Panc1 (cell line): ENCODE results near the gene GALNT9. TPM values are rescaled to one million over a fixed set of nuclear protein-coding genes. Genes with fewer than 3 reads are reported as not detected.

Source experiments
- ATAC-seq: fragments of 200-7000 bp; cut with Tn5 transposase; 2 replicates; pipeline ENCODE4 v1.9.1; 2020; ENCODE audit warnings: mild to moderate bottlenecking, moderate library complexity
- BruUV-seq: library from RNA; stranded (reverse); fragments of 400-500 nt; replicated peaks from 2 replicates; lab custom pipeline; 2021; lab: Mats Ljungman, UMichigan
- CTCF ChIA-PET: fragments of 300-600 bp; sonication (Branson Sonifier 250); formaldehyde crosslinking; loops from one replicate; lab custom pipeline; 2022; ENCODE audit warnings: antibody characterized with exemption; lab: Charles Lee
- POLR2A ChIA-PET: fragments of 300-600 bp; sonication (Branson Sonifier 250); formaldehyde crosslinking; loops from one replicate; lab custom pipeline; 2022; ENCODE audit warnings: antibody characterized with exemption; lab: Charles Lee
- DNase-seq: peaks from one replicate; pipeline ENCODE4 v3.0.0-alpha.2; 2010; ENCODE audit warnings: low read depth, low spot score
- H3K27ac ChIP-seq: 2 replicates; pipeline ENCODE4 v1.5.1; 2011; ENCODE audit warnings: mild to moderate bottlenecking, low read length, inconsistent platforms
- H3K27me3 ChIP-seq: fragments of 200-500 bp; sonication (Bioruptor generic); 2 replicates; pipeline ENCODE4 v1.6.0; 2014; ENCODE audit warnings: low read length, inconsistent platforms; ENCODE audit not compliant: control insufficient read depth, insufficient read depth
- H3K36me3 ChIP-seq: fragments of 200-500 bp; sonication (Bioruptor generic); 2 replicates; pipeline ENCODE4 v1.5.1; 2014; ENCODE audit warnings: inconsistent platforms, mild to moderate bottlenecking, low read length, moderate library complexity; ENCODE audit not compliant: control insufficient read depth, insufficient read depth
- H3K4me1 ChIP-seq: 2 replicates; pipeline ENCODE4 v1.5.1; 2011; ENCODE audit warnings: inconsistent platforms, mild to moderate bottlenecking, low read length, moderate library complexity; ENCODE audit not compliant: control insufficient read depth, insufficient read depth
- H3K4me3 ChIP-seq, 2 experiments: 2 replicates each; pipeline ENCODE4 v1.5.1; 2011 to 2012; ENCODE audit warnings: low read depth in 2 of 2, low read length in 2 of 2, mild to moderate bottlenecking in 2 of 2, inconsistent platforms in 1 of 2, moderate library complexity in 1 of 2
- H3K9me3 ChIP-seq: fragments of 200-500 bp; sonication (Bioruptor generic); 2 replicates; pipeline ENCODE4 v1.5.1; 2014; ENCODE audit warnings: low read depth, mild to moderate bottlenecking, inconsistent platforms, low read length, moderate library complexity; ENCODE audit not compliant: control insufficient read depth, insufficient read depth
- CTCF ChIP-seq: fragments of 450-650 bp; IDR thresholded peaks from 2 replicates; pipeline ENCODE4 v1.5.1; 2017; ENCODE audit warnings: mild to moderate bottlenecking
- SIN3A ChIP-seq: IDR thresholded peaks from 2 replicates; pipeline ENCODE4 v1.6.1; 2012; ENCODE audit warnings: low read depth, mild to moderate bottlenecking, low read length, moderate library complexity, borderline replicate concordance; ENCODE audit not compliant: insufficient read depth
- TCF7L2 ChIP-seq: IDR thresholded peaks from 2 replicates; pipeline ENCODE4 v1.6.1; 2011; ENCODE audit warnings: mild to moderate bottlenecking, low read depth, low read length, inconsistent platforms
- in situ Hi-C: cut with HindIII; loops from 2 replicates; pipeline ENCODE4 v1.10.0; 2016; ENCODE audit warnings: low sequenced_read_pairs, low pct_unique_long_range_greater_than_20kb
- intact Hi-C: fragments of 100-400 bp; cut with micrococcal nuclease; formaldehyde crosslinking; loops from one replicate; pipeline ENCODE4 v1.10.0; 2022; ENCODE audit not compliant: unreplicated experiment
- total RNA-seq: library from RNA; stranded (reverse); gene quantifications from one replicate; pipeline ENCODE4 v1.2.1, GENCODE V29; 2021; ENCODE audit not compliant: unreplicated experiment
- TF ChIP-seq, protein P1 (sequence below), 2 experiments: IDR thresholded peaks; 2 replicates each; pipeline ENCODE4 v1.6.1; 2011 to 2012; ENCODE audit warnings: low read depth in 2 of 2, control low read depth in 1 of 2, low read length in 1 of 2, mild to moderate bottlenecking in 1 of 2, moderate library complexity in 1 of 2; ENCODE audit not compliant: insufficient read depth in 1 of 2

GALNT9 gene
- total RNA-seq, 1 experiment from 2014 or later = 0.33 TPM

- intact Hi-C loops (no loop called here), in situ Hi-C loops (no loop called here)
- ChIA-PET POLR2A (no interaction called here), CTCF (no interaction called here)
- ATAC-seq (no peak), DNase-seq (no peak)
- Histone ChIP-seq H3K36me3 (no peaks in the 10 kb centered on the region), H3K9me3 (no peaks in the 10 kb centered on the region), H3K27me3 (no peaks in the 10 kb centered on the region), H3K4me3 (no peak overlapping the region), H3K4me1 (no peaks in the 10 kb centered on the region), H3K27ac (no peak overlapping the region)
- TF ChIP-seq CTCF (no peak), SIN3A (no peak)
- TF ChIP-seq, protein P1, sequence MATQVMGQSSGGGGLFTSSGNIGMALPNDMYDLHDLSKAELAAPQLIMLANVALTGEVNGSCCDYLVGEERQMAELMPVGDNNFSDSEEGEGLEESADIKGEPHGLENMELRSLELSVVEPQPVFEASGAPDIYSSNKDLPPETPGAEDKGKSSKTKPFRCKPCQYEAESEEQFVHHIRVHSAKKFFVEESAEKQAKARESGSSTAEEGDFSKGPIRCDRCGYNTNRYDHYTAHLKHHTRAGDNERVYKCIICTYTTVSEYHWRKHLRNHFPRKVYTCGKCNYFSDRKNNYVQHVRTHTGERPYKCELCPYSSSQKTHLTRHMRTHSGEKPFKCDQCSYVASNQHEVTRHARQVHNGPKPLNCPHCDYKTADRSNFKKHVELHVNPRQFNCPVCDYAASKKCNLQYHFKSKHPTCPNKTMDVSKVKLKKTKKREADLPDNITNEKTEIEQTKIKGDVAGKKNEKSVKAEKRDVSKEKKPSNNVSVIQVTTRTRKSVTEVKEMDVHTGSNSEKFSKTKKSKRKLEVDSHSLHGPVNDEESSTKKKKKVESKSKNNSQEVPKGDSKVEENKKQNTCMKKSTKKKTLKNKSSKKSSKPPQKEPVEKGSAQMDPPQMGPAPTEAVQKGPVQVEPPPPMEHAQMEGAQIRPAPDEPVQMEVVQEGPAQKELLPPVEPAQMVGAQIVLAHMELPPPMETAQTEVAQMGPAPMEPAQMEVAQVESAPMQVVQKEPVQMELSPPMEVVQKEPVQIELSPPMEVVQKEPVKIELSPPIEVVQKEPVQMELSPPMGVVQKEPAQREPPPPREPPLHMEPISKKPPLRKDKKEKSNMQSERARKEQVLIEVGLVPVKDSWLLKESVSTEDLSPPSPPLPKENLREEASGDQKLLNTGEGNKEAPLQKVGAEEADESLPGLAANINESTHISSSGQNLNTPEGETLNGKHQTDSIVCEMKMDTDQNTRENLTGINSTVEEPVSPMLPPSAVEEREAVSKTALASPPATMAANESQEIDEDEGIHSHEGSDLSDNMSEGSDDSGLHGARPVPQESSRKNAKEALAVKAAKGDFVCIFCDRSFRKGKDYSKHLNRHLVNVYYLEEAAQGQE (IDR thresholded peaks at IDR 0.05; ENCODE audit: insufficient read depth in 1 of 2, low read depth in 2 of 2, low read length in 1 of 2) = no peak
- no TSS peak for BruUV-seq
Observed at GRCh38 chr12:132348176-132348575, 18.8 kb upstream of the GALNT9 start.

GRCh38 chr12:132347176-132347855 lies 17.9 kb upstream of the GALNT9 start:
- ChIA-PET CTCF (no interaction called here), POLR2A (no interaction called here)
- no peak for ATAC-seq
- Histone ChIP-seq H3K4me3 (no peak overlapping the region), H3K36me3 (no peaks in the 10 kb centered on the region), H3K4me1 (no peaks in the 10 kb centered on the region), H3K27ac (no peak overlapping the region), H3K9me3 (no peaks in the 10 kb centered on the region), H3K27me3 (no peaks in the 10 kb centered on the region)
- TF ChIP-seq SIN3A (no peak), TCF7L2 (no peak)
- TF ChIP-seq, protein P1 (IDR thresholded peaks at IDR 0.05; ENCODE audit: insufficient read depth in 1 of 2, low read depth in 2 of 2, low read length in 1 of 2) = no peak
- DNase-seq = no peak
- in situ Hi-C loops (no loop called here), intact Hi-C loops (no loop called here)
- BruUV-seq = no TSS peak
